H9 (cell line): ENCODE measurements around the gene CETP. TPM values are rescaled to one million over a fixed set of nuclear protein-coding genes. Genes with fewer than 3 reads are reported as not detected.

ENCODE experiments used
- DNase-seq: peaks from one replicate; pipeline ENCODE4 v3.0.0-alpha.2; 2017
- H2AFZ ChIP-seq: one replicate; pipeline ENCODE4 v1.6.1; 2013; ENCODE audit warnings: mild to moderate bottlenecking, low read length, control low read depth, moderate library complexity
- H2AK5ac ChIP-seq: 2 replicates; pipeline ENCODE4 v1.6.1; 2013; ENCODE audit warnings: low read length, control low read depth, mixed read lengths; ENCODE audit not compliant: insufficient read length
- H2BK120ac ChIP-seq: one replicate; pipeline ENCODE4 v1.6.1; 2013; ENCODE audit warnings: low read depth, mild to moderate bottlenecking, low read length, control low read depth, inconsistent platforms; ENCODE audit not compliant: poor library complexity, severe bottlenecking
- H2BK12ac ChIP-seq: 2 replicates; pipeline ENCODE4 v1.6.1; 2013; ENCODE audit warnings: low read length, control low read depth, mixed read lengths, low read depth; ENCODE audit not compliant: insufficient read length
- H2BK15ac ChIP-seq: 2 replicates; pipeline ENCODE4 v1.6.1; 2013; ENCODE audit warnings: low read depth, low read length, control low read depth
- H2BK20ac ChIP-seq: one replicate; pipeline ENCODE4 v1.6.1; 2013; ENCODE audit warnings: low read depth, mild to moderate bottlenecking, low read length, control low read depth, inconsistent platforms; ENCODE audit not compliant: poor library complexity, severe bottlenecking
- H2BK5ac ChIP-seq: 2 replicates; pipeline ENCODE4 v1.6.1; 2013; ENCODE audit warnings: low read length, control low read depth, mixed read lengths; ENCODE audit not compliant: insufficient read length
- H3K14ac ChIP-seq: 2 replicates; pipeline ENCODE4 v1.6.1; 2013; ENCODE audit warnings: low read length, control low read depth; ENCODE audit not compliant: insufficient read depth
- H3K18ac ChIP-seq: 2 replicates; pipeline ENCODE4 v1.6.1; 2013; ENCODE audit warnings: low read depth, mild to moderate bottlenecking, mixed read lengths, low read length, control low read depth; ENCODE audit not compliant: insufficient read length
- H3K23ac ChIP-seq: 2 replicates; pipeline ENCODE4 v1.6.1; 2013; ENCODE audit warnings: low read length, control low read depth, mixed read lengths, low read depth; ENCODE audit not compliant: insufficient read length
- H3K23me2 ChIP-seq: 2 replicates; pipeline ENCODE4 v1.6.1; 2013; ENCODE audit warnings: low read depth, mild to moderate bottlenecking, mixed read lengths, low read length, control low read depth; ENCODE audit not compliant: insufficient read length, poor library complexity, severe bottlenecking
- H3K27ac ChIP-seq: 2 replicates; pipeline ENCODE4 v1.5.1; 2013; ENCODE audit warnings: low read length, control low read depth, mixed read lengths, low read depth; ENCODE audit not compliant: insufficient read length
- H3K27me3 ChIP-seq: 2 replicates; pipeline ENCODE4 v1.6.1; 2013; ENCODE audit warnings: low read length, control low read depth, inconsistent platforms; ENCODE audit not compliant: insufficient read depth
- H3K4ac ChIP-seq: 2 replicates; pipeline ENCODE4 v1.6.1; 2013; ENCODE audit warnings: low read depth, mild to moderate bottlenecking, control low read depth, inconsistent platforms, low read length, moderate library complexity
- H3K4me1 ChIP-seq: 2 replicates; pipeline ENCODE4 v1.6.1; 2013; ENCODE audit warnings: low read length, control low read depth, inconsistent platforms; ENCODE audit not compliant: insufficient read depth
- H3K4me2 ChIP-seq: 2 replicates; pipeline ENCODE4 v1.6.1; 2013; ENCODE audit warnings: low read length, control low read depth, mixed read lengths; ENCODE audit not compliant: insufficient read length, insufficient read depth
- H3K56ac ChIP-seq: 2 replicates; pipeline ENCODE4 v1.6.1; 2013; ENCODE audit warnings: low read depth, mild to moderate bottlenecking, mixed read lengths, low read length, control low read depth; ENCODE audit not compliant: insufficient read length
- H3K79me1 ChIP-seq: 2 replicates; pipeline ENCODE4 v1.6.1; 2013; ENCODE audit warnings: low read depth, mild to moderate bottlenecking, moderate library complexity, low read length, control low read depth, inconsistent platforms; ENCODE audit not compliant: insufficient read depth, poor library complexity, severe bottlenecking
- H3K79me2 ChIP-seq: 2 replicates; pipeline ENCODE4 v1.6.1; 2013; ENCODE audit warnings: low read length, control low read depth, inconsistent platforms; ENCODE audit not compliant: insufficient read depth
- H3K9ac ChIP-seq: 2 replicates; pipeline ENCODE4 v1.6.1; 2013; ENCODE audit warnings: low read length, control low read depth, mixed read lengths; ENCODE audit not compliant: insufficient read length; ENCODE audit errors: extremely low read depth
- H3K9me3 ChIP-seq: one replicate; pipeline ENCODE4 v1.6.1; 2013; ENCODE audit warnings: low read depth, low read length, inconsistent platforms; ENCODE audit not compliant: control insufficient read depth
- H3T11ph ChIP-seq: one replicate; pipeline ENCODE4 v1.6.1; 2013; ENCODE audit warnings: mild to moderate bottlenecking, low read length, control low read depth, inconsistent platforms
- H4K20me1 ChIP-seq: one replicate; pipeline ENCODE4 v1.6.1; 2013; ENCODE audit not compliant: control insufficient read depth, insufficient read length, insufficient read depth
- H4K5ac ChIP-seq: 2 replicates; pipeline ENCODE4 v1.6.1; 2013; ENCODE audit warnings: low read depth, mild to moderate bottlenecking, mixed read lengths, low read length, control low read depth; ENCODE audit not compliant: insufficient read length
- H4K8ac ChIP-seq: replicated peaks from 2 replicates; pipeline ENCODE4 v1.6.1; 2013; ENCODE audit warnings: low read length, control low read depth, mixed read lengths, low read depth; ENCODE audit not compliant: insufficient read length
- H4K91ac ChIP-seq: 2 replicates; pipeline ENCODE4 v1.6.1; 2013; ENCODE audit warnings: low read depth, mild to moderate bottlenecking, moderate library complexity, mixed read lengths, low read length, control low read depth; ENCODE audit not compliant: insufficient read length
- H3K27ac Mint-ChIP-seq, 3 experiments: 2 replicates in 2 of 3; 3 replicates in 1 of 3; pipeline ENCODE4 v1.8.0; 2020 to 2021; ENCODE audit warnings: mixed read lengths in 3 of 3, mild to moderate bottlenecking in 1 of 3, moderate library complexity in 1 of 3
- H3K27me3 Mint-ChIP-seq: 2 replicates; pipeline ENCODE4 v1.8.0; 2021; ENCODE audit warnings: low read depth, mild to moderate bottlenecking, moderate library complexity, mixed read lengths
- H3K36me3 Mint-ChIP-seq, 3 experiments: 2 replicates in 2 of 3; 3 replicates in 1 of 3; pipeline ENCODE4 v1.8.0; 2020 to 2021; ENCODE audit warnings: low read depth in 3 of 3, mixed read lengths in 3 of 3; ENCODE audit not compliant: insufficient read depth in 1 of 3
- H3K4me1 Mint-ChIP-seq, 2 experiments: 2 replicates each; pipeline ENCODE4 v1.8.0; 2020; ENCODE audit warnings: mixed read lengths in 2 of 2
- H3K4me3 Mint-ChIP-seq, 2 experiments: 2 replicates in 1 of 2; 3 replicates in 1 of 2; pipeline ENCODE4 v1.8.0; 2020 to 2021; ENCODE audit warnings: mild to moderate bottlenecking in 2 of 2, mixed read lengths in 2 of 2, moderate library complexity in 1 of 2
- H3K9me3 Mint-ChIP-seq, 2 experiments: 2 replicates in 1 of 2; 3 replicates in 1 of 2; pipeline ENCODE4 v1.8.0; 2020; ENCODE audit warnings: mild to moderate bottlenecking in 2 of 2, mixed read lengths in 2 of 2, moderate library complexity in 1 of 2
- CTCF ChIP-seq: fragments of 200-600 bp; sonication (generic); conservative IDR thresholded peaks from 3 replicates; pipeline ENCODE4 v1.8.0; 2021; ENCODE audit warnings: antibody characterized with exemption, mild to moderate bottlenecking
- WGBS: extraction: QIAGEN DNeasy Blood & Tissue Kit; methylation state at CpG from one replicate; pipeline ENCODE4 v1.1.7; 2013; ENCODE audit warnings: missing lambda C conversion rate, low lambda C conversion rate, mixed read lengths; ENCODE audit not compliant: insufficient read length; ENCODE audit errors: extremely low coverage; 5-methylcytosine and 5-hydroxymethylcytosine counted together
- total RNA-seq: library from RNA; stranded (reverse); gene quantifications from 2 replicates; pipeline ENCODE4 v1.2.1, GENCODE V29; 2021

The CETP gene
- total RNA-seq, 1 experiment from 2014 or later: not detected

- no peaks in the 10 kb centered on the region for H3K79me1 ChIP-seq
- H3K9me3 Mint-ChIP-seq: no peaks in the 10 kb centered on the region
- no peaks in the 10 kb centered on the region for H3K27me3 ChIP-seq
- H2BK12ac ChIP-seq: no peak overlapping the region
- H2AK5ac ChIP-seq: no peak overlapping the region
- H4K20me1 ChIP-seq: no peaks in the 10 kb centered on the region
- no peak overlapping the region for H3K9ac ChIP-seq
- WGBS: no CpG with 5 or more reads among the region's 4 CpGs
- H2BK5ac ChIP-seq: no peak overlapping the region
- no peak for TF ChIP-seq CTCF
- H4K8ac ChIP-seq: no peak overlapping the region
- peaks cover 9 to 23% of the 10 kb centered on the region in 2 experiments for H3K4me1 Mint-ChIP-seq
- H2BK120ac ChIP-seq: no peak overlapping the region
- DNase-seq: no peak
- no peaks in the 10 kb centered on the region for H3K9me3 ChIP-seq
- no peak overlapping the region for H3K18ac ChIP-seq
- no peak overlapping the region for H3K14ac ChIP-seq
- no peak overlapping the region for H2BK20ac ChIP-seq
- no peak overlapping the region for H4K5ac ChIP-seq
- no peak overlapping the region for H4K91ac ChIP-seq
- H3K27ac ChIP-seq: no peak overlapping the region
- H3K4me2 ChIP-seq: no peak overlapping the region
- H3K56ac ChIP-seq: no peak overlapping the region
- no peak overlapping the region for H3K4ac ChIP-seq
- no peaks in the 10 kb centered on the region for H3K23me2 ChIP-seq
- no peak overlapping the region for H3T11ph ChIP-seq
- H3K4me3 Mint-ChIP-seq: no peak overlapping the region
- H3K27me3 Mint-ChIP-seq: peaks cover 3% of the 10 kb centered on the region
- H3K4me1 ChIP-seq: no peaks in the 10 kb centered on the region
- no peaks in the 10 kb centered on the region for H3K79me2 ChIP-seq
- H2AFZ ChIP-seq: no peak overlapping the region
- no peak overlapping the region for H2BK15ac ChIP-seq
- H3K27ac Mint-ChIP-seq: no peak overlapping the region
- no peaks in the 10 kb centered on the region for H3K36me3 Mint-ChIP-seq
- no peak overlapping the region for H3K23ac ChIP-seq
Measured at GRCh38 chr16:56980201-56980535, 18.4 kb downstream of the CETP start.
